GM21717 (cell line): ENCODE data around the gene SERPINA5.

Experiments used
- ATAC-seq: cut with Tn5 transposase; IDR thresholded peaks from one replicate; pipeline ENCODE4 v1.9.1; 2021; ENCODE audit warnings: mild to moderate bottlenecking, moderate library complexity; ENCODE audit not compliant: unreplicated experiment

Gene SERPINA5

DNA sequence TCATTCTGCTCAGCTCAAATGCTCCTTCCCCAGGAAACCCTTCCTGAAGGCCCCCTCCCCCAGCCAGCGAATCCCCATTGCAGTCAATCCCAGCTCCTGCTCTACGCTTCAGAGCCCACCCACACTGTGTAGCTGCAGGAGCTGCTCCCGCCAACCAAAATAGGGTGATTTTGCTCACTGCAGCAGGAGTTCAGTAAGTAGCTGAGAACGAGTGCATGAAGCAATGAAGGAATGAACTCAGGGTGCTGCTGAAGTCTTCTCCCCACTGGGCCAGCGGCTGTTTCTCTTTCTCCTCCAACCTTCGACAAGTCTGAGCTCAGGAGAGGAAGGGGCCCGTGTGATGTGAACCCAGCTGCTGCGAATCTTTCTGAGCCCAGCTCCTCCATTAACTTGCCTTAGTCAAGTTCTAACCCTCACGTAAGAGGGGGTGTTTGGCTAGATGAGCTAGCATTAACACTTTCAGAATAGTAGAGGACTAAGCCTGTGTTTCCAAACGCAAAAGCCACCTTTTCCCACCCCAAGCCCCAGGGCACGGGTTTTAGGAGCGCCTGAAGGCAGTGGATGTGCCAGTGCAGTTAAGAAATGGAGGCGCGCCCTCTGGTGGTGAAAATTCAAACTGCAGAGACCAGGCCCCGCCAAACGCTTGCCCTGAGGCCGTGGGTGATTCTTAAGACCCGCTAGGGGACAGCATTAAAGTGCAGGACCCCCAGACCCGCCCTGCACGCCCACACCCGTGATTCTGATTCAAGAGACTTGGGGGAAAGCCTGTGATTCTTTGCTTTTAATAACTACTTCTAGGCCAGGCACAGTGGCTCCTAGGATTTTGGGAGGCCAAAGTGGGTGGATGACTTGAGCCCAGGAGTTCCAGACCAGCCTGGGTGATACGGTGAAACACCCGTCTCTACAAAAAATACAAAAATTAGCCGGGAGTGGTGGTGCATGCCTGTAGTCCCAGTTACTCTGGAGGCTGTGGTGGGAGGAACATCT is 31.9 kb upstream of the SERPINA5 start:
- no peak for ATAC-seq

DNA sequence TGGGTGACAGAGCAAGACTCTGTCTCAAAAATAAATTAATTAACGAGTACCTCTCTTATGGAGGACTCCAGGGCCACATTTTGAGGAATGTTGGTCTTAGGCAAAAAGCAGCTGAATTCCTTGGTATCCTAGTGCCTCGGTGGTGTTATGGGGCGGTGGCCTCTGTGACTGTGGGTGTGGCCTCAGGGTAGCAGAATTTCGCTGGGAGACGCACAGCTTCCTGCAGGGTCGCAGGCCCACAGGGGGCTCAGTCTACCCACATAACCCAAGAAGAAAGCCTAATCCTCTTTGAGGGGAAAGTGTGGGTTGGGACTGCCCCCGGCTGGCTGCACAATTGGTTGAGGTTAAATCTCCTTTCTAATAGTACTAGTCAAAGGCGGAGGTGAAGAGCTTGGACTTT is 31.2 kb upstream of the SERPINA5 start:
- ATAC-seq = no peak

DNA sequence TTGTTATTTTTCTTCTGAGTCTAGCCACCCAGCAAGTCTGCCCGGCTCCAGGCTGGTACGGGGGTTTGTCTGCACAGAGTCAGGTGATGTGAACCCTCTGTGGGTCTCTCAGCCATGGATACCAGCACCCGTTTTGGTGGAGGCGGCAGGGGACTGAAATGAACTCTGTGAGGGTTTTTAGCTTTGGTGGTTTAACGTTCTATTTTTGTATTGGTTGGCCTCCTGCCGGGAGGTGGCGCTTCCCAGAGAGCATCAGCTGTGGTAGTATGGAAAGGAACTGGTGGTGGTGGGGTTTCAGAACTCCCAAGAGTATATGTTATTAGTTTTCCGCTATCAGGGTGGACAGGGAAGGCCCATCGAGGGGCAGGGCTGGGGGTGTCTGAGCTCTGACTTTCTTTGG is 25.2 kb upstream of the SERPINA5 start:
- ATAC-seq = no peak

DNA sequence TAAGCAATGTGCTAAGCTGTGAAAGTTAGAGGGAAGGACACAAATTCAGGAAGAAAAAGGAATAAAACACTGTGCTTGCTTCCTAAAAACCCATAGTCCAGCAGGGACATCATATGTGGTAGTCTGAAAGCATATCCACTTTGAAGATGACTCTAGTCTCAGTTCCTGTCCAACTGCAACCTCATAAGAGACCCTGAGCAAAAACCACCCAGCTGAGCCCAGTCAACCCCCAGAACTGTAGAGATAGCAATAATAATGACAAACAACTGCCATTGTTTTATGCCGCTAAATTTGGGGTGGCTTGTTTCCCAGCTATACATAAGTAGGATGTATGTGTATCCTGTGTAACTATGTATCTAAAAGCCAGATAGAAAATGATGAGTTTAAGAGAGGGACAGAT is 23.9 kb upstream of the SERPINA5 start:
- no peak for ATAC-seq

DNA sequence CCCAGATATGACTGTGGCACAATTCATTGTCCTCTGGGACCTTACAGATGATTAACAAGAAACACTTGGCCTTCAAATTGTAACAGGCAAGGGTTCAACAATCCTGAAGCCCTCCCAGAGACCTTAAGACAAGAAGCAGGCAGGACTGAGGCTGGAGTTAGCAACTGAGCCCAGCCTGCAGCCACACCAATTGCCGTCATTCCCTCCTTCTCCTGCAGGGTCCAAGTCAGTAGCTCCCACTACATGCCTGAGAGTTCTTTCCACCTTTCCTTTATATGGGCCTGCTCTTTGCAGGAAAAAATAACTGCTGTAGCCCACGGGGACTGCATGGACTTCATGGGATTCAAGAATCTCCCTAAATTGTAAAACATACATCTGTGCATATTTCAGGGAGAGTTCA is 22.4 kb upstream of the SERPINA5 start:
- no peak for ATAC-seq

DNA sequence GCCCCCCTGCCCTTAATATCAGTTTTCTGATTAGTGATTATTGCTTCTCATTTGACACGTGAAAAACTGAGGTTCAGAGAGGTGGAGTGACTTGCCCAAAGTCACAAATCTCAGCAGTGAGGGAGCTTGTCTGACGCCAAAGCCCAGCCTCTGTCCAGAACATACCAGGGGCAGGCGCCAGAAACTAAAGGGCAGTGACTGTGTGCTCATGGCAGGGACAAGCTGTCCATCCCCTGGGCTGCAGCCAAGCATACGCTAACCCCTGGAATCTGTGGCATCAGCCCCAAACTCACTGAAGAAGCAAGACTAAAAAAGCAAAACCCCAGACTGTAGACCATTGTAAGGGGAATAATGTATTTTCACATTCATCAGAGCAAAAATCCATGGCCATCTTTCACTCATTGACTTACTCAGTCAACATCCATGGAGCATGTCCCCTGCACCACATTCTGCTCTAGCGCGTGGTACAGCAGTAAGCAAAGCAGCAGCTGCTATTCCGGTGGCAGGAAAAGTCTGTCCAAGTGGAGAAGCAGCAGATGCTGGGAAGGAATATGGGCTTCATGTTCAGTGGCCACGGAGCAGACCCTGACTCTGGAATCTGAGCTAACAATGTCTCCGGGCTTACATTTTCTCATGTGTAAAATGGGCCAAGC is 21.5 kb upstream of the SERPINA5 start:
- no peak for ATAC-seq

DNA sequence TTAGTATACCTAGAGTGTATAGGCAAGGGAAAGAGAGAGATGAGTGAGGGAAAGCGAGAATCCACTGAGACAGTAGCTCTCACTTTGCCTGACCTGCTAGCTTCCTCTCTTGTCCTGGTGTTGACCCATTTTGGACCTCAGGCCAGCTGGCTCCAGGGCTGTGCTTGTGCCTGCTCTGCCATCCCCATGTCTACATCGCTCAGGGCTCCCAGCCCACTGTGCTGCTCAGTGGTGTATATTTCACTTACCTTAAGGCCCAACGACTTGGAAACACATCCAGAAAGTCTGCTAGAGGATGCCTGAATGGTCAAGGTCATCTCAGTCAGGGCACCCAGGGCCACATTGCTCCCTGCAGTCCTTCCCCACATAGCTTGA is 20.9 kb upstream of the SERPINA5 start:
- no peak for ATAC-seq

DNA sequence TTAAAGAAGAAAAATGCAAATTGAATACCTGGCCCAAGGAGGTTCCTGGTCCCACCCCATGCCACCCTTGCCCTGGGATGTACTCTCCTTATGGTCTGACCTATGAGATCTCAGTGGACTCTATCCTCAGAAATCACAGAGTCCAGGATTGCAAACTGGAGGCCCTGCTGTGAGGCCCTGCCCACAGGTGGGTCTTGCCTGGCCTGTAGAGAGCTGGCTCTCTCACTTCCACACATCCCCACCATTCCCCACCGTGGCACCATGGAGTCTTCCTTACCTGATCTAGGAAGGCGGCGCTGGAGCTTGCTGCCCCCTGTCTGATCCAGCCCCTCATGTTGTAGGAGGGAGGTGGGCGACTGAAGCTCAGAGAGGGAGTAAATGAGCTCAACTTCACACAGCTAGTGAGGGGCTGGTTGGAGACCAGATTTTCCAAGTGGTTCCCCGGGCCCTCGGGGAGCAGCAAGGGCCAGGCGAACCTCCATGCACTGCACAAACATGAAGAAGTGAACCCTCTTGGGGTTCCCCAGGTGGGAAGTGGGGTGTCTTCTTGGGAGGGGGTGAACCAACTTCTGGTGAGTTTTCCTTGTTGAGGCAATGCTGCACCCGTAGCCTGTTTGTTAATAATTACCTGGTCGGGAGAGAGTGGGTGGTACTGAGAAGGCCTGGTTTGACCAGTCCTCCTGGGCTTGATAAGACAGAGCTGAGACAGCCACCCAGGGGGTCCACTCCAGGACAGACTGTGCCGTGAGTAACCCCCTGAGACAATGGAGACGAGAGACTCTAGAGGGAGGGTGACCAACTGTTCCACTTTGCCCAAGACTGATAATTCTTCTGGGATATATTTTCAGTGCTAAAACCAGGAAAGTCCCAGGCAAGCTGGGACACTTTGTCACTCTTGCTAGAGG is 20.2 kb upstream of the SERPINA5 start, which contains the start of gene SERPINA4:
SERPINA4 (plus strand) TSS at position 692 of the 905 bp plus-strand sequence. CDS start 2,041 bp downstream, outside the sequence.
- ATAC-seq = no peak

DNA sequence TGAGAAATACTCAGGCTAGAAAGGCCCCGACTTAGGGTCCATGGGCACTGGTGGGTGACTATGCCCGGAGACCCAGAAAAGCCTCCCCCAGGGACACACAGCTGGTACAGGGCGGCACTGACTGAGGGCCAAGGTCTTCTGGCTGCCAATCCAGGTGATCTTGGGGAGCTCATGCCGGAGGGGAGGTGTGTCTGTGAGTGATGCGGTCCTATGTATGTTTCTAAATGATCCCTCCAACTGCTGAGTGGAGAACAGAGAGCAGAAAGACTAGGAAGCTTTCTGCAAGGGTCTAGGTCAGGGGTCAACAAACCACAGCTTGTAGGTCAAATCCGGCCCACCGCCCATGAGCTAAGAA is 19.6 kb upstream of the SERPINA5 start:
- no peak for ATAC-seq

DNA sequence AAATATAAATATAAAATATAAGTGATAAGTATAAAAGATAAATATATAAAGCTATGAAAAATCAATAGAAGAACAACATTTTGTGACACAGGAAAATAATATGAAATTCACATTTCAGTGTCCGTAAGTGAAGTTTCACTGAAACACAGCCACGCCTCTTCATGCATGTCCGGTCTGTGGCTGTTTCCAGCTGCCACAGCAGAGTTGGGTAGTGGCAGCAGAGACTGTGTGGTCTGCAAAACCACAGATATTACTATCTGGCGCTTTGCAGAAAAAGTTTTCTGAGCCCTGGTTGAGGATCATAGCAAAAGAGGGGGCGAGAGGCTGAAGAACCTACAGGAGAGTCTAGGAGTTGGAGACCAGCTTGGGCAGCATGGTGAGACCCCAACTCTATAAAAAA is 19.2 kb upstream of the SERPINA5 start:
- no peak for ATAC-seq

DNA sequence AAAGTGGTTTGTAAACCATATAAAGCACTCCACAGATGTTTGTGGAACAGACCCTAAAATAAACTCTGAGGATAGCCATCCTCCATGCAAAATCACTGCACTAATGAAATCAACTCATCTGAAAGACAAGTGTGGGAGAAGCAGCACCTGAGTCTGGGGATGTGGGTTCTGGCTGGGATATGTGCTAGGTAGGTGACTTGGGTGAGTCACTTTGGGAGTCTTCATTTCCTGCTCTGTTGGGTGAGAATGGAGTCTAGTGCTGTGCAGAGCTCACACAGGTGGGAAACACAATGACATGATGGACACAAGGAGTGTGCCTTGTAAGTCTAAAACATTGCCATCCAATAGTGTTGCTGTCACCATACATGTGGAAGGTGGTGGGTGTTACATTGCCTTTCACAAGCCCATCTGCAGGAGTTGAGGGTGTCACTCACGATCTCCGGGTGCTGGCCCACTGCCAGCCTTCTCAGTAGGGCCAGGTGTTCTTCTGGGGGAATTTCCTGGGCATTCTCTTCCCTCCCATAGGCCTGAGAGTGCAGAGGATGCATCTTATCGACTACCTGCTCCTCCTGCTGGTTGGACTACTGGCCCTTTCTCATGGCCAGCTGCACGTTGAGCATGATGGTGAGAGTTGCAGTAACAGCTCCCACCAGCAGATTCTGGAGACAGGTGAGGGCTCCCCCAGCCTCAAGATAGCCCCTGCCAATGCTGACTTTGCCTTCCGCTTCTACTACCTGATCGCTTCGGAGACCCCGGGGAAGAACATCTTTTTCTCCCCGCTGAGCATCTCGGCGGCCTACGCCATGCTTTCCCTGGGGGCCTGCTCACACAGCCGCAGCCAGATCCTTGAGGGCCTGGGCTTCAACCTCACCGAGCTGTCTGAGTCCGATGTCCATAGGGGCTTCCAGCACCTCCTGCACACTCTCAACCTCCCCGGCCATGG is 18.0 kb upstream of the SERPINA5 start:
- no peak for ATAC-seq

DNA sequence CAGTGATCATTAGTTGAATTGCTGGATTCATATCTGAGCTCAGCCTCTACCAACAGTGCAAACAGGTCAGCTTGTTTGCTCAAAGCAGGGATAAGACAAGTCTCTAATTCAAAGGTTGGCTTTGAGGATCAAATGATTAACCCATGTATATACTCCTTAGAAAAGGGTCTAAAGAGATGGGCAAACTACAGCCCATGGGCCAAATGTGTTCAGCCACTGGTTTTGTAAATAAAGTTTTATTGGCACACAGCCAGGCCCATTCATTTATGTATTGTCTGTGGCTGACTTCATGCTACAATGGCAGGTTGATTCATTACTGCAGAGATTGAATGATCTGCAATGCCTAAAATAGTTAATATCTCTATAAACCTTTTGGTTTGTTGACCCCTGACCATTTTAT is 16.8 kb upstream of the SERPINA5 start:
- ATAC-seq = no peak

DNA sequence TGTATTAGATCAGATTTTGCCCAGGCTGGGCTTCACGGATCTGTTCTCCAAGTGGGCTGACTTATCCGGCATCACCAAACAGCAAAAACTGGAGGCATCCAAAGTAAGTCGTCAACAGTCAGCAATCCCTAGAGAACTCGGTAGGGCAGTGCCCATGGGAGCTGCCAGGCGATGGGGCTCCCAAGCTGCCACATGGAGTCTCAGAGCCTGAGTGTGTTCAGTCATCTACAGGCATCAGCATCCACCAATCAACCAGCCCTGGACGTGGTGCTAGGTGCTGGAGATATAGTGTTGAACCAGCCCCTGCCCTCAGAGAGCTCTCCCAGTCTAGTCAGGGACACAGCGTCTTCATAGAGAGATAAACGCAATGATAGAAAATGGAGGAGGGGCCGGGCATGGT is 13.0 kb upstream of the SERPINA5 start:
- no peak for ATAC-seq

DNA sequence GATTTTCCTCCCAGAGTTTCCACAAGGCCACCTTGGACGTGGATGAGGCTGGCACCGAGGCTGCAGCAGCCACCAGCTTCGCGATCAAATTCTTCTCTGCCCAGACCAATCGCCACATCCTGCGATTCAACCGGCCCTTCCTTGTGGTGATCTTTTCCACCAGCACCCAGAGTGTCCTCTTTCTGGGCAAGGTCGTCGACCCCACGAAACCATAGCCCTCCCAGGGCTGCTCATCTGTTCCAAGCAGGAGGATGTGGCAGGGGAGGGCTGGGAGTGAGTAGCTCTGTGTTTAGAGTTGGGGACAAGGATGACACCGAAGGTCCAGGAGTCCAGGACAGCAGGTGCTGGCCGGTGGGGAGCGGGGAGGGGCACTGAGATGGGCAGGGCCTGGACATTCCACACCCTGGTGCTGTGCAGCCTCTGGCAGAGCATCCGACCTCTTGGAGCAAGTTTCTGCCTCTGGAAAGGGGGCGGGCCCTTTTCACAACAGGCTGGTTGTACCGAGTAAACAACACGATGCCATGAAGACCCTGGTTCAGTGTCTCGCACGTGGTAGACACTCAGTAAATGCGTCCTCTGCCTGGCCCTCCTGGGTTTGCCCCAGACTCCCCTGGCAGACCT is 11.7 kb upstream of the SERPINA5 start:
- no peak for ATAC-seq

DNA sequence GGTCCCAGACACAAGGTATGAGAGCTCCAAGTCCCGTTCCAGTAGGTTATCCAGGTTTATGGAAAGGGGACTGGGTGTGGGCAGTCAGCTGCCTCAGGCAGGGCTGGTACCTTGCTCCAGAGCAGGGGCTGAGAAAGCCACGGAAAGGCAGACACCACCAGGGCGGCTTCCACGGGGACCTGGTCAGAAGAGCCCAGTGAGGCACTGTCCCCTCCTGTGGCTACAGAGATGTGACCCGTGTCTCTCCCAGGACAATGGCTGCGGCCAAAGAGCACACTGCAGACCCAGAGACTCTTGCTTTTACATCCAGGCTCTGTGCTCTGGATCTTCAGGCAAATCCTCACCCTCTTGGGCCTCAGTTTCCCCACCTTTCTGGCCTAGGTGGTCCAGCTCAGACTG is 11.2 kb upstream of the SERPINA5 start:
- no peak for ATAC-seq

DNA sequence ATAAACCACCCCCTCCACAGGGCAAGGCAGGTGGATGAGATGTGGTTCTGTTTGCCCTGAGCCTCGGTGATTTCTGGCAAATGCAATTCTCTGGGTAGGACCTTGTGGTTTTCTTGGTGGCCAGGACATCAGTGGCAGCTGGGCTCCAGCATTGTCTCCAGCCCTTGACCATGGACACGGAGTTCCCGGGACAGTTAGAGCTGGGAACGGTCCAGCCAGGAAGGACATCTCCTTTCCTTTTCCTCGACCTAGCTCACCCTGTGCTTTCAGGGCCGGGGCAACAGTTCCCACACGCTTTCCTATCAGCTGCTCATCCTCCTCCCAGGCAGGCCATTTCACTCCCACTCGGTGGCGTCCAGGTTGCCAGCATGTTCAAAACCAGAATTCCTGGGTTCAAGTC is 10.8 kb upstream of the SERPINA5 start:
- no peak for ATAC-seq

DNA sequence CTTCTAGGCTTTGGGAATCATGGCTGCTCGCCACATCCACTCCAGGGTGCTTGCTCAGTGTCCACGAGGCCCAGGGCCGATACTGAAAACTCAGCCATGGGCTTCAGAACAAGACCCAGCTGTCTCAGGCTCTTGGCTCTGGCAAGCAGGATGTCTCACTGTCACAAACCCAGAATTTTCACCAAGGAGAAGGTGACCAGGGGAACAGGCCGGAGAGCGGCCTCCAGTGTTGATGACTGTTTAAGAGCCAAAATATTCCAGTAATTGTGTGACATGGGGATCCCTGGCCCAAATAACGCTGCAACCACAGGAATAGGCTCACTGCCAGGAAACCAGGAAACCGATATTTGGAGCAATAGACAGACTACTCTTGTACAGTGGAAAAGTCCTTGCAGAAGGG is 9.8 kb upstream of the SERPINA5 start:
- no peak for ATAC-seq

DNA sequence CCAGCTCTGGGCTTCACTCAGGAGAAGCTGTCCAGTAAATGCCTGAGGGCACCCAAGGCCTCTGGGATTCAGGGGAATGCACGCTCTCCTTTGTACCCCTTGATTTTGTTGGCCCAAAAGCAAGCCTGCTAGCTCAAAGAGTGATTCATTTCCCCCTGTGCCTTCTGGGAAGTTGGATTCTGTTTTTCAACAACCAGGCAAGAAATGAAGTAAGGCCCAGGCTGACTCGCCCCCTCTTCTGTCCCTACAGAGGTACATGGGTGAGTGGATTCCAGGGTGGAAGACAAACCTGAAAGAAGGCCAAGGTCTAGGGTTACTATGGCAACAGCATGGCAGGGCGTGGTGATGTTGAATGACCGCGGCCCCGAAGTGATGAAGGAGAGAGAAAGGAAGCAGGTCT is 9.3 kb upstream of the SERPINA5 start:
- ATAC-seq = no peak

DNA sequence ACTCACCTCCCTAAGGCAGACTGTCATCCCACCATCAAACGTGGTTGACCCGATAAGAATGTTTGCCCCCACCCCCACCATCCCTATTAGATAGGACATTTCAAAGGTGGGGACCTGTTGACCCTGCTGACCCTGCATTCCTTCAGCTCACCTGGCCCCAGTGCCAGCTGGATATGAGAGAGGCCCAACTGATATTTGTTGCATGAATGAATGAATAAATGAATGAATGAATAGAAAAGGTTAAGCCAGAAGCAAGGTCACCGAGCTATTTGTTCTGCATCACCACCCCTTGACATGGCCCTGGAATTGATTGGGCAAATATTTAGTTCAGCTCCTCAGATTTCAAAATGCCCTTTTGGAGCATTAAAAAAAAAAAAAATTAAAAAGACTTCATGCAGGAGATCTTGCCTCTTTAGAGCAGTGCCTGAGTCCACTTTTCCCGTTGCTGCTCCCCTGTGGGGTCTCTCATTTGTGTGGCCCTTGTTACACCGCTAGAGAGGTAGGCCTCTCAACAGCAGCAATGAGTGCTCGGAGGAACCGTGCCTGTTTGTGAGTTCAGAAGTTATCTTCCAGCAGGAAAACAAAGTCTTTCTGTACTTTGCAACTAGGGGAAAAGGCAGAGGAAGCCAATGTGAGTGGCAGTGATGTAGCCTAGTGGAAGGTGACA is 8.5 kb upstream of the SERPINA5 start:
- ATAC-seq = no peak
